Adrenal gland (tissue), 12 donors: ENCODE measurements around the gene CNRIP1. TPM values are rescaled to one million over a fixed set of nuclear protein-coding genes. Genes with fewer than 3 reads are reported as not detected.

Experiments used
- DNase-seq, 7 donors: peaks; one replicate each; pipeline ENCODE4 v3.0.0-alpha.2; 2019 to 2020
- H3K27ac ChIP-seq, 5 donors: fragments of 200-600 bp; sonication (generic) in 4 of 5; 1 replicate in 3 of 5; 2 replicates in 2 of 5; pipeline versions ENCODE4 v1.5.1 to v1.8.0; 2016 to 2020; ENCODE audit warnings: mild to moderate bottlenecking in 1 of 5
- H3K27me3 ChIP-seq: fragments of 200-600 bp; 2 replicates; pipeline ENCODE4 v1.8.0; 2021
- H3K36me3 ChIP-seq, 2 donors: fragments of 200-600 bp; replicated peaks in 1 of 2; 1 replicate in 1 of 2; 2 replicates in 1 of 2; pipeline versions ENCODE4 v1.5.1 to v1.8.0; 2018 to 2022
- H3K4me1 ChIP-seq, 2 donors: fragments of 200-600 bp; replicated peaks in 1 of 2; 1 replicate in 1 of 2; 2 replicates in 1 of 2; pipeline versions ENCODE4 v1.5.1 to v1.8.0; 2018 to 2021
- H3K4me3 ChIP-seq, 4 donors: fragments of 200-600 bp; sonication (generic) in 3 of 4; one replicate each; pipeline ENCODE4 v1.5.1; 2016 to 2018
- H3K9me3 ChIP-seq, 3 donors: fragments of 200-600 bp; sonication (generic) in 1 of 3; replicated peaks in 1 of 3; 1 replicate in 2 of 3; 2 replicates in 1 of 3; pipeline versions ENCODE4 v1.5.1 to v1.8.0; 2016 to 2021
- CTCF ChIP-seq, 6 experiments: fragments of 450-650 bp in 4 of 6; fragments of 200-600 bp in 2 of 6; sonication (generic) in 1 of 6; IDR thresholded peaks; 1 replicate in 5 of 6; 2 replicates in 1 of 6; pipeline versions ENCODE4 v1.5.1 to v1.8.0; 2016 to 2021; ENCODE audit warnings: antibody characterized with exemption in 6 of 6, mild to moderate bottlenecking in 2 of 6, moderate library complexity in 1 of 6
- POLR2A ChIP-seq, 2 donors: fragments of 450-650 bp; IDR thresholded peaks; one replicate each; pipeline ENCODE4 v1.6.1; 2017; ENCODE audit warnings: antibody characterized with exemption in 2 of 2, mild to moderate bottlenecking in 2 of 2, moderate library complexity in 1 of 2
- WGBS, 4 donors: extraction: QIAGEN DNeasy Blood & Tissue Kit in 2 of 4; methylation state at CpG; one replicate each; pipeline versions ENCODE4 v1.1.5 to v1.1.7; 2013 to 2017; 5-methylcytosine and 5-hydroxymethylcytosine counted together
- intact Hi-C, 2 donors: fragments of 100-400 bp; cut with DNase I; formaldehyde crosslinking; loops; one replicate each; pipeline versions ENCODE4 v1.14.1 to v1.15.0; 2022 to 2023
- polyA plus RNA-seq, 3 donors: library from polyadenylated mRNA; stranded (reverse); fragments of 200-250 nt in 2 of 3; fragments of 350-450 nt in 1 of 3; fragmentation: Illumina TruSeq in 1 of 3; extraction: RNeasy Lipid Tissue Mini Kit (QIAGEN cat#74804) in 1 of 3; gene quantifications; one replicate each; pipeline ENCODE4 v1.2.3, GENCODE V29; 2013 to 2014
- total RNA-seq, 9 donors: library from RNA; depleted of rRNA in 4 of 9; stranded (reverse); fragments of >200 nt in 4 of 9; fragments of 120-200 nt in 1 of 9; fragmentation: NEBNext Ultra II Directional in 1 of 9; extraction: Animal tissue kit (Norgen Biotek cat#: 25700) in 1 of 9; gene quantifications; one replicate each; pipeline versions ENCODE4 v1.1.0 to v1.2.4, GENCODE V29; 2013 to 2023
- donor health status: healthy with polysubstance abuse.
- donor health status: Bipolar disorder and iron deficiency.
- donor health status: DM: yes; HTN: yes; CAD: no.
- donor health status: DM: no; HTN: no; CAD: no.
- donor health status: DM: no; HTN: no; CAD: no.
- donor health status: DM: yes; HTN: yes; CAD: no.

Gene CNRIP1
- total and polyA plus RNA-seq, 12 donors = 4.3 to 16.6 (median 13.0) TPM

DNA sequence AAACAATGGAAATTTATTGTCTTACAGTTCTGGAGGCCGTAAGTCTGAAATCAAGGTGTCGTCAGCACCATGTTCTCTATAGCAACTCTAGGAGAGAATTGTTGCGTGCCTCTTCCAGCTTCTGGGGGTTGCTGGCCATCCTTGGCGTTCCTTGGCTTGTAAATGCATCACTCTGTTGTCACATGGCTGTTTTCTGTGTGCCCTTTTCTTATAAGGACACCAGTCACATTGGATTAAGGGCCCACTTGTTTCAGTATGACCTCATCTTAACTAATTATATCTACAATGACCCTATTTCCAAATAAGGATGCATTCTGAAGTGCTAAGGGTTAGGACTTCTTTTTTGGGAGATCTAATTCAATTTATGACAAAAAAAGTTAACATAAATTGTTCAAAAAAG, 44.0 kb upstream of the CNRIP1 start:
- Histone ChIP-seq H3K27ac (no peak overlapping the region), H3K4me3 (no peak overlapping the region), H3K9me3 (no peaks in the 10 kb centered on the region), H3K27me3 (no peaks in the 10 kb centered on the region), H3K4me1 (peaks cover 0 to 4% of the 10 kb centered on the region in 2 donors), H3K36me3 (no peaks in the 10 kb centered on the region)
- no peak for DNase-seq
- 77 to 88% (median 85%) methylated on average over 4 of the region's 4 CpGs for WGBS, 4 donors
- intact Hi-C loops = loop anchor here in 1 of 2 donors (10.0 kb wide), 1 partner anchor 71 kb away; no protein-coding TSS in a partner anchor
- no peak for TF ChIP-seq POLR2A (IDR thresholded peaks at IDR 0.05)
- TF ChIP-seq CTCF (IDR thresholded peaks at IDR 0.05) = no peak

DNA sequence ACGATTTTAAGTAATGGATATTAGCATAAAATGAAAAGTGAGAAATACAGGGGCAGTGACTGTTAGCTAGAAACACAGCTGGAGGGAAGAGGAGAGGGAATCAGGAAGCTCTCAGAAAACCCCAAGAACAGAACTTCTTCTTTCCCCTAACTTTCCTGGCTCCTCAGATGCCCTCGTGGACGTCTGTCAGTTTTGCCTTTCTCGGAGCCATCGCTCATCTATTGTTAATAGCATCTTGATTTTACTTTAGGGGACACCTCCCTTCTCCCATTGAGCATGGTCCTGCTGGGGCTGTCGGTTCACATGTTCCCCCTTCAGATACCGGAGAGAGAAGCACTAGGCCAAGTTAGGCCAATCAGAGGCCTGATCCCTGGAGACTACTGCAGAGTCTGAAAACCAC, 43.0 kb upstream of the CNRIP1 start:
- peak overlapping the region in 1 of 5 donors; percentile 9 for H3K27ac ChIP-seq
- 73 to 82% (median 77%) methylated on average over 7 of the region's 7 CpGs for WGBS, 4 donors
- DNase-seq = no peak
- intact Hi-C loops = loop anchor here in 1 of 2 donors (10.0 kb wide), 1 partner anchor 72 kb away; no protein-coding TSS in a partner anchor
- TF ChIP-seq CTCF (IDR thresholded peaks at IDR 0.05) (no peak), POLR2A (IDR thresholded peaks at IDR 0.05) (no peak)
- no peaks in the 10 kb centered on the region for H3K27me3 ChIP-seq
- no peaks in the 10 kb centered on the region for H3K9me3 ChIP-seq
- peaks cover 0 to 4% of the 10 kb centered on the region in 2 donors for H3K4me1 ChIP-seq
- H3K4me3 ChIP-seq = no peak overlapping the region
- no peaks in the 10 kb centered on the region for H3K36me3 ChIP-seq

GRCh38 chr2:68362069-68362468, 42.3 kb upstream of the CNRIP1 start:
- peak; percentile 47 to 87 (median 70) for DNase-seq
- 24 to 43% (median 34%) methylated on average over 7 to 12 of the region's 12 CpGs for WGBS, 4 donors
- intact Hi-C loops = loop anchor here in 1 of 2 donors (10.0 kb wide), 1 partner anchor 73 kb away; no protein-coding TSS in a partner anchor
- no peaks in the 10 kb centered on the region for H3K9me3 ChIP-seq
- no peak overlapping the region for H3K4me3 ChIP-seq
- TF ChIP-seq POLR2A (IDR thresholded peaks at IDR 0.05) = no peak
- peak; percentile 45 to 89 (median 80) for TF ChIP-seq CTCF (IDR thresholded peaks at IDR 0.05)
- peaks cover 0 to 4% of the 10 kb centered on the region in 2 donors for H3K4me1 ChIP-seq
- no peaks in the 10 kb centered on the region for H3K27me3 ChIP-seq
- H3K36me3 ChIP-seq = no peaks in the 10 kb centered on the region
- H3K27ac ChIP-seq = peak overlapping the region in 1 of 5 donors; percentile 27

- Histone ChIP-seq H3K9me3 (no peaks in the 10 kb centered on the region), H3K4me1 (peaks cover 0 to 4% of the 10 kb centered on the region in 2 donors), H3K27me3 (no peaks in the 10 kb centered on the region), H3K4me3 (no peak overlapping the region), H3K36me3 (no peaks in the 10 kb centered on the region), H3K27ac (no peak overlapping the region)
- TF ChIP-seq CTCF (IDR thresholded peaks at IDR 0.05) = no peak
- no peak for TF ChIP-seq POLR2A (IDR thresholded peaks at IDR 0.05)
- intact Hi-C loops = loop anchor here (5.0 to 10.0 kb wide), 2 partner anchors 72 to 75 kb away; no protein-coding TSS in a partner anchor
- no peak for DNase-seq
- WGBS, 4 donors = 56 to 71% (median 65%) methylated on average over 3 of the region's 3 CpGs
These were observed 40.1 kb upstream of the CNRIP1 start for GRCh38 chr2:68359889-68360288.
